GM23338 (cell line): Measurements from ENCODE around the gene FGF22. TPM values are rescaled to one million over a fixed set of nuclear protein-coding genes. Genes with fewer than 3 reads are reported as not detected.

ENCODE experiments used
- ATAC-seq: fragments of 200-7000 bp; cut with Tn5 transposase; 3 replicates; pipeline ENCODE4 v1.9.1; 2020
- DNase-seq: peaks from one replicate; pipeline ENCODE4 v3.0.0-alpha.2; 2015; ENCODE audit warnings: low spot score
- H2AFZ ChIP-seq: fragments of 200-600 bp; sonication (generic); 2 replicates; pipeline ENCODE4 v1.8.0; 2016; ENCODE audit warnings: antibody characterized with exemption, mild to moderate bottlenecking, moderate library complexity
- H3F3A ChIP-seq: fragments of 200-600 bp; sonication (generic); replicated peaks from 2 replicates; pipeline ENCODE4 v1.8.0; 2017; ENCODE audit warnings: antibody characterized with exemption, mixed run types, low read depth
- H3K27ac ChIP-seq: fragments of 200-600 bp; sonication (generic); 2 replicates; pipeline ENCODE4 v1.6.1; 2016; ENCODE audit warnings: low read depth
- H3K27me3 ChIP-seq: fragments of 200-600 bp; sonication (generic); 2 replicates; pipeline ENCODE4 v1.8.0; 2016; ENCODE audit warnings: mild to moderate bottlenecking, mixed run types, moderate library complexity; ENCODE audit not compliant: insufficient read depth
- H3K36me3 ChIP-seq: fragments of 200-600 bp; sonication (generic); 2 replicates; pipeline ENCODE4 v1.8.0; 2016; ENCODE audit warnings: mild to moderate bottlenecking; ENCODE audit not compliant: insufficient read depth
- H3K4me1 ChIP-seq: fragments of 200-600 bp; sonication (generic); 2 replicates; pipeline ENCODE4 v1.8.0; 2016; ENCODE audit warnings: mild to moderate bottlenecking, moderate library complexity; ENCODE audit not compliant: insufficient read depth
- H3K4me2 ChIP-seq: fragments of 200-600 bp; sonication (generic); 2 replicates; pipeline ENCODE4 v1.7.1; 2017; ENCODE audit warnings: mixed run types
- H3K4me3 ChIP-seq: fragments of 200-600 bp; sonication (generic); 2 replicates; pipeline ENCODE4 v1.6.1; 2016; ENCODE audit warnings: mixed run types
- H3K79me2 ChIP-seq: fragments of 200-600 bp; sonication (generic); replicated peaks from 2 replicates; pipeline ENCODE4 v1.8.0; 2017; ENCODE audit warnings: mild to moderate bottlenecking; ENCODE audit not compliant: insufficient read depth
- H3K9me2 ChIP-seq: fragments of 200-600 bp; sonication (generic); 2 replicates; pipeline ENCODE4 v1.8.0; 2017; ENCODE audit not compliant: insufficient read depth
- H4K20me1 ChIP-seq: fragments of 200-600 bp; sonication (generic); replicated peaks from 2 replicates; pipeline ENCODE4 v1.8.0; 2017; ENCODE audit warnings: mild to moderate bottlenecking; ENCODE audit not compliant: insufficient read depth
- H3K27ac Mint-ChIP-seq: 2 replicates; pipeline ENCODE4 v1.8.0; 2020; ENCODE audit warnings: inconsistent platforms, mild to moderate bottlenecking, moderate library complexity, mixed read lengths
- H3K27me3 Mint-ChIP-seq: 3 replicates; pipeline ENCODE4 v1.8.0; 2022; ENCODE audit warnings: low read depth, mild to moderate bottlenecking, moderate library complexity, mixed read lengths, inconsistent platforms; ENCODE audit not compliant: insufficient read depth, poor library complexity
- H3K36me3 Mint-ChIP-seq: 3 replicates; pipeline ENCODE4 v1.8.0; 2021; ENCODE audit warnings: low read depth, mild to moderate bottlenecking, inconsistent platforms, moderate library complexity, mixed read lengths
- H3K4me1 Mint-ChIP-seq: 3 replicates; pipeline ENCODE4 v1.8.0; 2020; ENCODE audit warnings: mild to moderate bottlenecking, inconsistent platforms, mixed read lengths
- H3K4me3 Mint-ChIP-seq: 3 replicates; pipeline ENCODE4 v1.8.0; 2021; ENCODE audit warnings: moderate library complexity, mild to moderate bottlenecking, inconsistent platforms, mixed read lengths
- H3K9me3 Mint-ChIP-seq: 3 replicates; pipeline ENCODE4 v1.8.0; 2020; ENCODE audit warnings: moderate library complexity, mild to moderate bottlenecking, inconsistent platforms, mixed read lengths
- CREB1 ChIP-seq: fragments of 250-450 bp; sonication (Bioruptor Pico); IDR thresholded peaks from 2 replicates; pipeline ENCODE4 v1.5.0; 2020; ENCODE audit warnings: low read depth, mild to moderate bottlenecking, moderate library complexity
- EZH2 ChIP-seq: fragments of 200-600 bp; sonication (generic); IDR thresholded peaks from one replicate; pipeline ENCODE4 v1.8.0; 2017; ENCODE audit warnings: antibody characterized with exemption, mild to moderate bottlenecking, low read depth; ENCODE audit not compliant: unreplicated experiment
- EZH2phosphoT487 ChIP-seq: fragments of 200-600 bp; sonication (generic); IDR thresholded peaks from one replicate; pipeline ENCODE4 v1.8.1; 2018; ENCODE audit warnings: antibody characterized with exemption; ENCODE audit not compliant: unreplicated experiment
- JUNB ChIP-seq: IDR thresholded peaks from one replicate; pipeline ENCODE4 v1.6.1; 2016; ENCODE audit warnings: antibody characterized with exemption; ENCODE audit not compliant: unreplicated experiment
- NANOG ChIP-seq: IDR thresholded peaks from 2 replicates; pipeline ENCODE4 v1.6.1; 2016; ENCODE audit warnings: antibody characterized with exemption, borderline replicate concordance
- POLR2AphosphoS5 ChIP-seq: IDR thresholded peaks from 2 replicates; pipeline ENCODE4 v1.6.1; 2016; ENCODE audit warnings: antibody characterized with exemption, low read depth
- STAT1 ChIP-seq: IDR thresholded peaks from one replicate; pipeline ENCODE4 v1.6.1; 2016; ENCODE audit warnings: antibody characterized with exemption; ENCODE audit not compliant: unreplicated experiment
- ZNF331 ChIP-seq: fragments of 250-450 bp; sonication (Bioruptor Pico); IDR thresholded peaks from 2 replicates; pipeline ENCODE4 v1.5.0; 2020; ENCODE audit warnings: low read depth, mild to moderate bottlenecking, moderate library complexity
- polyA plus RNA-seq: library from polyadenylated mRNA; unstranded; fragments of >200 nt; fragmentation: Nextera tagmentation; extraction: Ambion mirVana; gene quantifications from 2 replicates; pipeline ENCODE4 v1.2.1, GENCODE V29; 2016
- total RNA-seq: library from RNA; depleted of rRNA; stranded (reverse); fragments of >200 nt; shearing (Covaris generic); gene quantifications from 2 replicates; pipeline ENCODE4 v1.2.3, GENCODE V29; 2014
- TF ChIP-seq, protein P1 (sequence below), 2 experiments: fragments of 200-600 bp in 1 of 2; sonication (generic) in 1 of 2; conservative IDR thresholded peaks; 2 replicates each; pipeline versions ENCODE4 v1.5.1 to v1.6.1; 2016 to 2017; ENCODE audit warnings: antibody characterized with exemption in 2 of 2, low read depth in 2 of 2, mild to moderate bottlenecking in 2 of 2, moderate library complexity in 1 of 2
- TF ChIP-seq, protein P2 (sequence below): fragments of 250-450 bp; sonication (Bioruptor Pico); IDR thresholded peaks from 2 replicates; pipeline ENCODE4 v1.5.0; 2020; ENCODE audit warnings: mild to moderate bottlenecking, moderate library complexity
- TF ChIP-seq, protein P3 (sequence below): IDR thresholded peaks from 2 replicates; pipeline ENCODE4 v1.6.1; 2016; ENCODE audit warnings: antibody characterized with exemption
- TF ChIP-seq, protein P4 (sequence below): IDR thresholded peaks from one replicate; pipeline ENCODE4 v1.6.1; 2018; ENCODE audit warnings: antibody characterized with exemption; ENCODE audit not compliant: unreplicated experiment

FGF22 gene
- total and polyA plus RNA-seq, 2 experiments from 2014 or later: 1.0 to 2.8 TPM

DNA sequence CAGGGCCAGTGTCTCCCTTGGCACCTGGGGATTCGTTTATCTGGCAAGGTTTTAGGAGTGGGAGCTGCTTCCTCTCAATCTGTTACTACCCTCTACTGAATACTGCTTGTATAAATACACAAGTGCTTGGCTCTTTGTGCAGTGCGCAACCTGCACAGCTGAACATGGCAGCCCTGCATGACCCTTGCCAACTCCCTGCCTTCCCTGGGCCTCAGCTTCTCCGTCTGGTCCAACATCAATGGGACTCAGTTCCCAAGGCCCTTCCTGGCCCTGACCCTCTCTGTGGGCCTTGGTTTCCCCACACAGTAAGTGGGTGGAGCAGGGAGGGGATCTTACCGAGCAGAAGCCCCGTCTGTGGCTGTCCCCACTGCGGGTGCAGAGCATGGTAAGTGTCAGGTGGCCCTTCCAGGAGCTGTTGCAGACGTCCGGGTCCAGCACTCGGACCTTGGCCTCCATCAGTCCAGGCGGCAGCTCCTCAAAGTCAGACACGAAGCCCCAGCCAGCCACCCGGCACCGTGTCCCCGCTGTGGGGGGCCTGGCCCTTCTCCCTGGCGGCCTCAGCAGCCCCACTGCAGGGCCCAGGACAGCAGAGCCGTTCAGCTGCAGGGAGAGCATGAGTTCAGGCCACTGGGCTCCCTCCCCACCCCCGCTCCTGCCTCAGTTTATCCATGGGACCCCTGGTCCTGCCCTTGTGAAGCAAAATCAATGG lies 47.1 kb downstream of the FGF22 start:
- H3K4me3 Mint-ChIP-seq: no peak overlapping the region; the same call in 2 of the 3 replicates
- no peak overlapping the region for H2AFZ ChIP-seq
- no peaks in the 10 kb centered on the region for H3K4me1 ChIP-seq
- ATAC-seq: no peak
- no peaks in the 10 kb centered on the region for H3K4me1 Mint-ChIP-seq
- no peak overlapping the region for H3K27ac ChIP-seq
- no peaks in the 10 kb centered on the region for H4K20me1 ChIP-seq
- H3K79me2 ChIP-seq: no peaks in the 10 kb centered on the region
- TF ChIP-seq ZNF331 (CRISPR knock-in tag) (no peak), STAT1 (no peak), JUNB (no peak), CREB1 (no peak), NANOG (no peak), POLR2AphosphoS5 (no peak), EZH2phosphoT487 (no peak), EZH2 (no peak)
- TF ChIP-seq, protein P1, sequence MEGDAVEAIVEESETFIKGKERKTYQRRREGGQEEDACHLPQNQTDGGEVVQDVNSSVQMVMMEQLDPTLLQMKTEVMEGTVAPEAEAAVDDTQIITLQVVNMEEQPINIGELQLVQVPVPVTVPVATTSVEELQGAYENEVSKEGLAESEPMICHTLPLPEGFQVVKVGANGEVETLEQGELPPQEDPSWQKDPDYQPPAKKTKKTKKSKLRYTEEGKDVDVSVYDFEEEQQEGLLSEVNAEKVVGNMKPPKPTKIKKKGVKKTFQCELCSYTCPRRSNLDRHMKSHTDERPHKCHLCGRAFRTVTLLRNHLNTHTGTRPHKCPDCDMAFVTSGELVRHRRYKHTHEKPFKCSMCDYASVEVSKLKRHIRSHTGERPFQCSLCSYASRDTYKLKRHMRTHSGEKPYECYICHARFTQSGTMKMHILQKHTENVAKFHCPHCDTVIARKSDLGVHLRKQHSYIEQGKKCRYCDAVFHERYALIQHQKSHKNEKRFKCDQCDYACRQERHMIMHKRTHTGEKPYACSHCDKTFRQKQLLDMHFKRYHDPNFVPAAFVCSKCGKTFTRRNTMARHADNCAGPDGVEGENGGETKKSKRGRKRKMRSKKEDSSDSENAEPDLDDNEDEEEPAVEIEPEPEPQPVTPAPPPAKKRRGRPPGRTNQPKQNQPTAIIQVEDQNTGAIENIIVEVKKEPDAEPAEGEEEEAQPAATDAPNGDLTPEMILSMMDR (conservative IDR thresholded peaks at IDR 0.05; ENCODE audit: low read depth in 2 of 2): no peak
- TF ChIP-seq, protein P2, sequence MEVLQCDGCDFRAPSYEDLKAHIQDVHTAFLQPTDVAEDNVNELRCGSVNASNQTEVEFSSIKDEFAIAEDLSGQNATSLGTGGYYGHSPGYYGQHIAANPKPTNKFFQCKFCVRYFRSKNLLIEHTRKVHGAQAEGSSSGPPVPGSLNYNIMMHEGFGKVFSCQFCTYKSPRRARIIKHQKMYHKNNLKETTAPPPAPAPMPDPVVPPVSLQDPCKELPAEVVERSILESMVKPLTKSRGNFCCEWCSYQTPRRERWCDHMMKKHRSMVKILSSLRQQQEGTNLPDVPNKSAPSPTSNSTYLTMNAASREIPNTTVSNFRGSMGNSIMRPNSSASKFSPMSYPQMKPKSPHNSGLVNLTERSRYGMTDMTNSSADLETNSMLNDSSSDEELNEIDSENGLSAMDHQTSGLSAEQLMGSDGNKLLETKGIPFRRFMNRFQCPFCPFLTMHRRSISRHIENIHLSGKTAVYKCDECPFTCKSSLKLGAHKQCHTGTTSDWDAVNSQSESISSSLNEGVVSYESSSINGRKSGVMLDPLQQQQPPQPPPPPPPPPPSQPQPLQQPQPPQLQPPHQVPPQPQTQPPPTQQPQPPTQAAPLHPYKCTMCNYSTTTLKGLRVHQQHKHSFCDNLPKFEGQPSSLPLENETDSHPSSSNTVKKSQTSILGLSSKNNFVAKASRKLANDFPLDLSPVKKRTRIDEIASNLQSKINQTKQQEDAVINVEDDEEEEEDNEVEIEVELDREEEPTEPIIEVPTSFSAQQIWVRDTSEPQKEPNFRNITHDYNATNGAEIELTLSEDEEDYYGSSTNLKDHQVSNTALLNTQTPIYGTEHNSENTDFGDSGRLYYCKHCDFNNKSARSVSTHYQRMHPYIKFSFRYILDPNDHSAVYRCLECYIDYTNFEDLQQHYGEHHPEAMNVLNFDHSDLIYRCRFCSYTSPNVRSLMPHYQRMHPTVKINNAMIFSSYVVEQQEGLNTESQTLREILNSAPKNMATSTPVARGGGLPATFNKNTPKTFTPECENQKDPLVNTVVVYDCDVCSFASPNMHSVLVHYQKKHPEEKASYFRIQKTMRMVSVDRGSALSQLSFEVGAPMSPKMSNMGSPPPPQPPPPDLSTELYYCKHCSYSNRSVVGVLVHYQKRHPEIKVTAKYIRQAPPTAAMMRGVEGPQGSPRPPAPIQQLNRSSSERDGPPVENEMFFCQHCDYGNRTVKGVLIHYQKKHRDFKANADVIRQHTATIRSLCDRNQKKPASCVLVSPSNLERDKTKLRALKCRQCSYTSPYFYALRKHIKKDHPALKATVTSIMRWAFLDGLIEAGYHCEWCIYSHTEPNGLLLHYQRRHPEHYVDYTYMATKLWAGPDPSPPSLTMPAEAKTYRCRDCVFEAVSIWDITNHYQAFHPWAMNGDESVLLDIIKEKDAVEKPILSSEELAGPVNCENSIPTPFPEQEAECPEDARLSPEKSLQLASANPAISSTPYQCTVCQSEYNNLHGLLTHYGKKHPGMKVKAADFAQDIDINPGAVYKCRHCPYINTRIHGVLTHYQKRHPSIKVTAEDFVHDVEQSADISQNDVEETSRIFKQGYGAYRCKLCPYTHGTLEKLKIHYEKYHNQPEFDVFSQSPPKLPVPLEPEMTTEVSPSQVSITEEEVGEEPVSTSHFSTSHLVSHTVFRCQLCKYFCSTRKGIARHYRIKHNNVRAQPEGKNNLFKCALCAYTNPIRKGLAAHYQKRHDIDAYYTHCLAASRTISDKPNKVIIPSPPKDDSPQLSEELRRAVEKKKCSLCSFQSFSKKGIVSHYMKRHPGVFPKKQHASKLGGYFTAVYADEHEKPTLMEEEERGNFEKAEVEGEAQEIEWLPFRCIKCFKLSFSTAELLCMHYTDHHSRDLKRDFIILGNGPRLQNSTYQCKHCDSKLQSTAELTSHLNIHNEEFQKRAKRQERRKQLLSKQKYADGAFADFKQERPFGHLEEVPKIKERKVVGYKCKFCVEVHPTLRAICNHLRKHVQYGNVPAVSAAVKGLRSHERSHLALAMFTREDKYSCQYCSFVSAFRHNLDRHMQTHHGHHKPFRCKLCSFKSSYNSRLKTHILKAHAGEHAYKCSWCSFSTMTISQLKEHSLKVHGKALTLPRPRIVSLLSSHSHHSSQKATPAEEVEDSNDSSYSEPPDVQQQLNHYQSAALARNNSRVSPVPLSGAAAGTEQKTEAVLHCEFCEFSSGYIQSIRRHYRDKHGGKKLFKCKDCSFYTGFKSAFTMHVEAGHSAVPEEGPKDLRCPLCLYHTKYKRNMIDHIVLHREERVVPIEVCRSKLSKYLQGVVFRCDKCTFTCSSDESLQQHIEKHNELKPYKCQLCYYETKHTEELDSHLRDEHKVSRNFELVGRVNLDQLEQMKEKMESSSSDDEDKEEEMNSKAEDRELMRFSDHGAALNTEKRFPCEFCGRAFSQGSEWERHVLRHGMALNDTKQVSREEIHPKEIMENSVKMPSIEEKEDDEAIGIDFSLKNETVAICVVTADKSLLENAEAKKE: no peak
- TF ChIP-seq, protein P3, sequence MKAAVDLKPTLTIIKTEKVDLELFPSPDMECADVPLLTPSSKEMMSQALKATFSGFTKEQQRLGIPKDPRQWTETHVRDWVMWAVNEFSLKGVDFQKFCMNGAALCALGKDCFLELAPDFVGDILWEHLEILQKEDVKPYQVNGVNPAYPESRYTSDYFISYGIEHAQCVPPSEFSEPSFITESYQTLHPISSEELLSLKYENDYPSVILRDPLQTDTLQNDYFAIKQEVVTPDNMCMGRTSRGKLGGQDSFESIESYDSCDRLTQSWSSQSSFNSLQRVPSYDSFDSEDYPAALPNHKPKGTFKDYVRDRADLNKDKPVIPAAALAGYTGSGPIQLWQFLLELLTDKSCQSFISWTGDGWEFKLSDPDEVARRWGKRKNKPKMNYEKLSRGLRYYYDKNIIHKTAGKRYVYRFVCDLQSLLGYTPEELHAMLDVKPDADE: no peak
- TF ChIP-seq, protein P4, sequence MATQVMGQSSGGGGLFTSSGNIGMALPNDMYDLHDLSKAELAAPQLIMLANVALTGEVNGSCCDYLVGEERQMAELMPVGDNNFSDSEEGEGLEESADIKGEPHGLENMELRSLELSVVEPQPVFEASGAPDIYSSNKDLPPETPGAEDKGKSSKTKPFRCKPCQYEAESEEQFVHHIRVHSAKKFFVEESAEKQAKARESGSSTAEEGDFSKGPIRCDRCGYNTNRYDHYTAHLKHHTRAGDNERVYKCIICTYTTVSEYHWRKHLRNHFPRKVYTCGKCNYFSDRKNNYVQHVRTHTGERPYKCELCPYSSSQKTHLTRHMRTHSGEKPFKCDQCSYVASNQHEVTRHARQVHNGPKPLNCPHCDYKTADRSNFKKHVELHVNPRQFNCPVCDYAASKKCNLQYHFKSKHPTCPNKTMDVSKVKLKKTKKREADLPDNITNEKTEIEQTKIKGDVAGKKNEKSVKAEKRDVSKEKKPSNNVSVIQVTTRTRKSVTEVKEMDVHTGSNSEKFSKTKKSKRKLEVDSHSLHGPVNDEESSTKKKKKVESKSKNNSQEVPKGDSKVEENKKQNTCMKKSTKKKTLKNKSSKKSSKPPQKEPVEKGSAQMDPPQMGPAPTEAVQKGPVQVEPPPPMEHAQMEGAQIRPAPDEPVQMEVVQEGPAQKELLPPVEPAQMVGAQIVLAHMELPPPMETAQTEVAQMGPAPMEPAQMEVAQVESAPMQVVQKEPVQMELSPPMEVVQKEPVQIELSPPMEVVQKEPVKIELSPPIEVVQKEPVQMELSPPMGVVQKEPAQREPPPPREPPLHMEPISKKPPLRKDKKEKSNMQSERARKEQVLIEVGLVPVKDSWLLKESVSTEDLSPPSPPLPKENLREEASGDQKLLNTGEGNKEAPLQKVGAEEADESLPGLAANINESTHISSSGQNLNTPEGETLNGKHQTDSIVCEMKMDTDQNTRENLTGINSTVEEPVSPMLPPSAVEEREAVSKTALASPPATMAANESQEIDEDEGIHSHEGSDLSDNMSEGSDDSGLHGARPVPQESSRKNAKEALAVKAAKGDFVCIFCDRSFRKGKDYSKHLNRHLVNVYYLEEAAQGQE: no peak
- H3K36me3 ChIP-seq: no peaks in the 10 kb centered on the region
- no peaks in the 10 kb centered on the region for H3K9me2 ChIP-seq
- no peaks in the 10 kb centered on the region for H3K9me3 Mint-ChIP-seq
- H3K27me3 Mint-ChIP-seq: peaks cover 12% of the 10 kb centered on the region
- H3K27ac Mint-ChIP-seq: no peak overlapping the region
- H3K36me3 Mint-ChIP-seq: no peaks in the 10 kb centered on the region
- no peak for DNase-seq
- no peak overlapping the region for H3K4me3 ChIP-seq
- H3F3A ChIP-seq: no peaks in the 10 kb centered on the region
- H3K4me2 ChIP-seq: no peak overlapping the region
- H3K27me3 ChIP-seq: no peaks in the 10 kb centered on the region
